SK-N-SH treated with all-trans-retinoic acid at 6 μM for 48 hours (cell line): ENCODE data around the gene PRPS2.

Experiments
- ATAC-seq: fragments of 200-7000 bp; cut with Tn5 transposase; 3 replicates; pipeline ENCODE4 v1.9.1; 2020; ENCODE audit warnings: mild to moderate bottlenecking, moderate library complexity
- ARNTL ChIP-seq: fragments of 450-650 bp; formaldehyde crosslinking; IDR thresholded peaks from 2 replicates; pipeline ENCODE4 v1.5.0; 2020; ENCODE audit warnings: low read depth, mild to moderate bottlenecking, moderate library complexity, borderline replicate concordance
- BACH2 ChIP-seq: fragments of 250-450 bp; sonication (Bioruptor Pico); IDR thresholded peaks from 2 replicates; pipeline ENCODE4 v1.9.0; 2021; ENCODE audit warnings: mild to moderate bottlenecking, borderline replicate concordance
- CREB5 ChIP-seq: fragments of 250-450 bp; sonication (Bioruptor Pico); IDR thresholded peaks from 2 replicates; pipeline ENCODE4 v1.5.1; 2020; ENCODE audit warnings: low read depth, mild to moderate bottlenecking, moderate library complexity
- CSDC2 ChIP-seq: fragments of 250-450 bp; sonication (Bioruptor Pico); IDR thresholded peaks from 2 replicates; pipeline ENCODE4 v1.5.0; 2020; ENCODE audit warnings: mild to moderate bottlenecking, moderate library complexity
- CSRNP3 ChIP-seq: fragments of 250-450 bp; sonication (Bioruptor Pico); IDR thresholded peaks from 2 replicates; pipeline ENCODE4 v1.5.1; 2021; ENCODE audit warnings: mild to moderate bottlenecking, moderate library complexity
- ESRRG ChIP-seq: fragments of 250-450 bp; sonication (Bioruptor Pico); IDR thresholded peaks from 2 replicates; pipeline ENCODE4 v1.6.1; 2021; ENCODE audit warnings: mild to moderate bottlenecking
- GLIS3 ChIP-seq: fragments of 250-450 bp; sonication (Bioruptor Pico); IDR thresholded peaks from 2 replicates; pipeline ENCODE4 v1.5.0; 2020; ENCODE audit warnings: mild to moderate bottlenecking, moderate library complexity
- ISL1 ChIP-seq: fragments of 250-450 bp; sonication (Bioruptor Pico); IDR thresholded peaks from 2 replicates; pipeline ENCODE4 v2.1.2; 2022; ENCODE audit warnings: mild to moderate bottlenecking, moderate library complexity
- OSR1 ChIP-seq: fragments of 250-450 bp; sonication (Bioruptor Pico); IDR thresholded peaks from 2 replicates; pipeline ENCODE4 v1.8.0; 2022; ENCODE audit warnings: moderate library complexity, mild to moderate bottlenecking, inconsistent platforms
- PATZ1 ChIP-seq: fragments of 250-450 bp; sonication (Bioruptor Pico); IDR thresholded peaks from 2 replicates; pipeline ENCODE4 v1.8.0; 2020; ENCODE audit warnings: mild to moderate bottlenecking, moderate library complexity, borderline replicate concordance
- POU6F1 ChIP-seq: fragments of 250-450 bp; sonication (Bioruptor Pico); IDR thresholded peaks from 2 replicates; pipeline ENCODE4 v1.8.0; 2021; ENCODE audit warnings: low read depth, mild to moderate bottlenecking, moderate library complexity, borderline replicate concordance
- PPARA ChIP-seq: fragments of 250-450 bp; sonication (Bioruptor Pico); IDR thresholded peaks from 2 replicates; pipeline ENCODE4 v1.5.0; 2020; ENCODE audit warnings: mild to moderate bottlenecking, borderline replicate concordance
- RARB ChIP-seq: fragments of 250-450 bp; sonication (Bioruptor Pico); IDR thresholded peaks from 2 replicates; pipeline ENCODE4 v1.8.0; 2021; ENCODE audit warnings: mild to moderate bottlenecking, moderate library complexity
- SNAI2 ChIP-seq: fragments of 250-450 bp; sonication (Bioruptor Pico); IDR thresholded peaks from 2 replicates; pipeline ENCODE4 v1.5.0; 2020; ENCODE audit warnings: mild to moderate bottlenecking, moderate library complexity
- TCF4 ChIP-seq: fragments of 250-450 bp; sonication (Bioruptor Pico); IDR thresholded peaks from 2 replicates; pipeline ENCODE4 v1.8.0; 2021; ENCODE audit warnings: mild to moderate bottlenecking, moderate library complexity, borderline replicate concordance
- TOX ChIP-seq: fragments of 250-450 bp; sonication (Bioruptor Pico); IDR thresholded peaks from 2 replicates; pipeline ENCODE4 v1.8.0; 2021; ENCODE audit warnings: mild to moderate bottlenecking, moderate library complexity, borderline replicate concordance
- TSHZ2 ChIP-seq: fragments of 250-450 bp; sonication (Bioruptor Pico); IDR thresholded peaks from 2 replicates; pipeline ENCODE4 v1.5.0; 2020; ENCODE audit warnings: mild to moderate bottlenecking, moderate library complexity
- ZC3H10 ChIP-seq: fragments of 250-450 bp; sonication (Bioruptor Pico); IDR thresholded peaks from 2 replicates; pipeline ENCODE4 v1.5.1; 2021; ENCODE audit warnings: mild to moderate bottlenecking, moderate library complexity
- ZFP3 ChIP-seq: fragments of 250-450 bp; sonication (Bioruptor Pico); IDR thresholded peaks from 2 replicates; pipeline ENCODE4 v1.5.0; 2020; ENCODE audit warnings: mild to moderate bottlenecking, moderate library complexity
- ZFP30 ChIP-seq: fragments of 450-650 bp; formaldehyde crosslinking; IDR thresholded peaks from 2 replicates; pipeline ENCODE4 v1.5.0; 2022; ENCODE audit warnings: mild to moderate bottlenecking, moderate library complexity
- ZNF565 ChIP-seq: fragments of 450-650 bp; formaldehyde crosslinking; conservative IDR thresholded peaks from 2 replicates; pipeline ENCODE4 v1.5.0; 2020; ENCODE audit warnings: low read depth, mild to moderate bottlenecking, moderate library complexity
- ZNF70 ChIP-seq: fragments of 450-650 bp; formaldehyde crosslinking; IDR thresholded peaks from 2 replicates; pipeline ENCODE4 v1.5.0; 2020; ENCODE audit warnings: mild to moderate bottlenecking, moderate library complexity
- ZNF8 ChIP-seq: fragments of 450-650 bp; formaldehyde crosslinking; IDR thresholded peaks from 2 replicates; pipeline ENCODE4 v1.5.0; 2020; ENCODE audit warnings: mild to moderate bottlenecking, moderate library complexity

Gene PRPS2

GRCh38 chrX:12777670-12778069 is 13.5 kb upstream of the PRPS2 start (continued):
- TF ChIP-seq ARNTL (CRISPR knock-in tag) (no peak), SNAI2 (CRISPR knock-in tag) (no peak)
- TF ChIP-seq, all 23 proteins: peak for 0

- no peak for TF ChIP-seq SNAI2 (CRISPR knock-in tag)
- TF ChIP-seq ZC3H10 (CRISPR knock-in tag): no peak
- no peak for TF ChIP-seq POU6F1 (CRISPR knock-in tag)
- TF ChIP-seq ZNF565 (CRISPR knock-in tag): no peak
Measured at GRCh38 chrX:12779534-12779933, 11.7 kb upstream of the PRPS2 start.

GRCh38 chrX:12788645-12789044 is 2.6 kb upstream of the PRPS2 start:
- TF ChIP-seq ARNTL (CRISPR knock-in tag): no peak
- no peak for TF ChIP-seq ESRRG (CRISPR knock-in tag)
- TF ChIP-seq ISL1 (CRISPR knock-in tag): no peak
- no peak for TF ChIP-seq TCF4
- no peak for ATAC-seq

More at GRCh38 chrX:12779534-12779933, 11.7 kb upstream of the PRPS2 start:
- ATAC-seq: no peak

GRCh38 chrX:12789976-12790375 is 1.2 kb upstream of the PRPS2 start:
- TF ChIP-seq ESRRG (CRISPR knock-in tag) (no peak), ZC3H10 (CRISPR knock-in tag) (no peak), RARB (CRISPR knock-in tag) (no peak), ZFP30 (CRISPR knock-in tag) (no peak), CSRNP3 (CRISPR knock-in tag) (no peak), BACH2 (no peak), GLIS3 (CRISPR knock-in tag) (no peak), TSHZ2 (no peak), ARNTL (CRISPR knock-in tag) (no peak), OSR1 (CRISPR knock-in tag) (no peak), ZFP3 (CRISPR knock-in tag) (no peak), ISL1 (CRISPR knock-in tag) (no peak), ZNF8 (CRISPR knock-in tag) (no peak), CSDC2 (no peak)
- no peak for ATAC-seq

GRCh38 chrX:12790885-12791256 is 341 bp upstream of the PRPS2 start:
- ATAC-seq: peak; percentile 71
- TF ChIP-seq ISL1 (CRISPR knock-in tag) (no peak), OSR1 (CRISPR knock-in tag) (no peak), ZNF70 (no peak), ZNF565 (CRISPR knock-in tag) (no peak), SNAI2 (CRISPR knock-in tag) (no peak), ZFP30 (CRISPR knock-in tag) (no peak), PATZ1 (no peak), CREB5 (CRISPR knock-in tag) (no peak), PPARA (no peak), TSHZ2 (no peak), TOX (CRISPR knock-in tag) (no peak), BACH2 (no peak), CSDC2 (no peak), GLIS3 (CRISPR knock-in tag) (no peak), TCF4 (no peak), RARB (CRISPR knock-in tag) (no peak), ZFP3 (CRISPR knock-in tag) (no peak), ESRRG (CRISPR knock-in tag) (no peak)
